GM23338 (cell line): ENCODE measurements around the gene STK31. TPM values are rescaled to one million over a fixed set of nuclear protein-coding genes. Genes with fewer than 3 reads are reported as not detected.

ENCODE experiments used
- ATAC-seq: fragments of 200-7000 bp; cut with Tn5 transposase; 3 replicates; pipeline ENCODE4 v1.9.1; 2020
- DNase-seq: peaks from one replicate; pipeline ENCODE4 v3.0.0-alpha.2; 2015; ENCODE audit warnings: low spot score
- H2AFZ ChIP-seq: fragments of 200-600 bp; sonication (generic); 2 replicates; pipeline ENCODE4 v1.8.0; 2016; ENCODE audit warnings: antibody characterized with exemption, mild to moderate bottlenecking, moderate library complexity
- H3F3A ChIP-seq: fragments of 200-600 bp; sonication (generic); replicated peaks from 2 replicates; pipeline ENCODE4 v1.8.0; 2017; ENCODE audit warnings: antibody characterized with exemption, mixed run types, low read depth
- H3K27ac ChIP-seq: fragments of 200-600 bp; sonication (generic); 2 replicates; pipeline ENCODE4 v1.6.1; 2016; ENCODE audit warnings: low read depth
- H3K27me3 ChIP-seq: fragments of 200-600 bp; sonication (generic); 2 replicates; pipeline ENCODE4 v1.8.0; 2016; ENCODE audit warnings: mild to moderate bottlenecking, mixed run types, moderate library complexity; ENCODE audit not compliant: insufficient read depth
- H3K36me3 ChIP-seq: fragments of 200-600 bp; sonication (generic); 2 replicates; pipeline ENCODE4 v1.8.0; 2016; ENCODE audit warnings: mild to moderate bottlenecking; ENCODE audit not compliant: insufficient read depth
- H3K4me1 ChIP-seq: fragments of 200-600 bp; sonication (generic); 2 replicates; pipeline ENCODE4 v1.8.0; 2016; ENCODE audit warnings: mild to moderate bottlenecking, moderate library complexity; ENCODE audit not compliant: insufficient read depth
- H3K4me2 ChIP-seq: fragments of 200-600 bp; sonication (generic); 2 replicates; pipeline ENCODE4 v1.7.1; 2017; ENCODE audit warnings: mixed run types
- H3K4me3 ChIP-seq: fragments of 200-600 bp; sonication (generic); 2 replicates; pipeline ENCODE4 v1.6.1; 2016; ENCODE audit warnings: mixed run types
- H3K79me2 ChIP-seq: fragments of 200-600 bp; sonication (generic); replicated peaks from 2 replicates; pipeline ENCODE4 v1.8.0; 2017; ENCODE audit warnings: mild to moderate bottlenecking; ENCODE audit not compliant: insufficient read depth
- H3K9me2 ChIP-seq: fragments of 200-600 bp; sonication (generic); 2 replicates; pipeline ENCODE4 v1.8.0; 2017; ENCODE audit not compliant: insufficient read depth
- H4K20me1 ChIP-seq: fragments of 200-600 bp; sonication (generic); replicated peaks from 2 replicates; pipeline ENCODE4 v1.8.0; 2017; ENCODE audit warnings: mild to moderate bottlenecking; ENCODE audit not compliant: insufficient read depth
- H3K27ac Mint-ChIP-seq: 2 replicates; pipeline ENCODE4 v1.8.0; 2020; ENCODE audit warnings: inconsistent platforms, mild to moderate bottlenecking, moderate library complexity, mixed read lengths
- H3K27me3 Mint-ChIP-seq: 3 replicates; pipeline ENCODE4 v1.8.0; 2022; ENCODE audit warnings: low read depth, mild to moderate bottlenecking, moderate library complexity, mixed read lengths, inconsistent platforms; ENCODE audit not compliant: insufficient read depth, poor library complexity
- H3K36me3 Mint-ChIP-seq: 3 replicates; pipeline ENCODE4 v1.8.0; 2021; ENCODE audit warnings: low read depth, mild to moderate bottlenecking, inconsistent platforms, moderate library complexity, mixed read lengths
- H3K4me1 Mint-ChIP-seq: 3 replicates; pipeline ENCODE4 v1.8.0; 2020; ENCODE audit warnings: mild to moderate bottlenecking, inconsistent platforms, mixed read lengths
- H3K4me3 Mint-ChIP-seq: 3 replicates; pipeline ENCODE4 v1.8.0; 2021; ENCODE audit warnings: moderate library complexity, mild to moderate bottlenecking, inconsistent platforms, mixed read lengths
- H3K9me3 Mint-ChIP-seq: 3 replicates; pipeline ENCODE4 v1.8.0; 2020; ENCODE audit warnings: moderate library complexity, mild to moderate bottlenecking, inconsistent platforms, mixed read lengths
- CREB1 ChIP-seq: fragments of 250-450 bp; sonication (Bioruptor Pico); IDR thresholded peaks from 2 replicates; pipeline ENCODE4 v1.5.0; 2020; ENCODE audit warnings: low read depth, mild to moderate bottlenecking, moderate library complexity
- JUNB ChIP-seq: IDR thresholded peaks from one replicate; pipeline ENCODE4 v1.6.1; 2016; ENCODE audit warnings: antibody characterized with exemption; ENCODE audit not compliant: unreplicated experiment
- polyA plus RNA-seq: library from polyadenylated mRNA; unstranded; fragments of >200 nt; fragmentation: Nextera tagmentation; extraction: Ambion mirVana; gene quantifications from 2 replicates; pipeline ENCODE4 v1.2.1, GENCODE V29; 2016
- total RNA-seq: library from RNA; depleted of rRNA; stranded (reverse); fragments of >200 nt; shearing (Covaris generic); gene quantifications from 2 replicates; pipeline ENCODE4 v1.2.3, GENCODE V29; 2014
- TF ChIP-seq, protein P1 (sequence below): fragments of 250-450 bp; sonication (Bioruptor Pico); IDR thresholded peaks from 2 replicates; pipeline ENCODE4 v1.5.0; 2020; ENCODE audit warnings: mild to moderate bottlenecking, moderate library complexity

STK31 gene
- total and polyA plus RNA-seq, 2 experiments from 2014 or later: 0.31 to 0.55 TPM

DNA sequence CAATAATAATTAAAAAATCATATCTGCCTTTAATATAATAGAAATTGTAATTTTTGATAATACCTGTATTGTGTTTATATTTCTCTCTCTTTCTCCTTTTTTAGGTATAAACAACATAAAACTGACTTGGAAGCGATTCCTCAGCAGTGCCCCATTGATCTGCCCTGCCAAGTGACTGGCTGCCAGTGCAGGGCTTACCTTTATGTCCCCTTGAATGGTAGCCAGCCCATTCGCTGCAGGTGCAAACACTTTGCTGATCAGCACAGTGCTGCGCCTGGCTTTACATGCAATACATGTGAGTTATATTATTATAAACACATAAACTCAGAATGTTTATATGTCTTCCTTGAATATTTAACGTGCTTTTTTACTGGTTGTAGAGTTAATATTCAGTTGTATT, 20.9 kb upstream of the STK31 start (continued):
- TF ChIP-seq, protein P1, sequence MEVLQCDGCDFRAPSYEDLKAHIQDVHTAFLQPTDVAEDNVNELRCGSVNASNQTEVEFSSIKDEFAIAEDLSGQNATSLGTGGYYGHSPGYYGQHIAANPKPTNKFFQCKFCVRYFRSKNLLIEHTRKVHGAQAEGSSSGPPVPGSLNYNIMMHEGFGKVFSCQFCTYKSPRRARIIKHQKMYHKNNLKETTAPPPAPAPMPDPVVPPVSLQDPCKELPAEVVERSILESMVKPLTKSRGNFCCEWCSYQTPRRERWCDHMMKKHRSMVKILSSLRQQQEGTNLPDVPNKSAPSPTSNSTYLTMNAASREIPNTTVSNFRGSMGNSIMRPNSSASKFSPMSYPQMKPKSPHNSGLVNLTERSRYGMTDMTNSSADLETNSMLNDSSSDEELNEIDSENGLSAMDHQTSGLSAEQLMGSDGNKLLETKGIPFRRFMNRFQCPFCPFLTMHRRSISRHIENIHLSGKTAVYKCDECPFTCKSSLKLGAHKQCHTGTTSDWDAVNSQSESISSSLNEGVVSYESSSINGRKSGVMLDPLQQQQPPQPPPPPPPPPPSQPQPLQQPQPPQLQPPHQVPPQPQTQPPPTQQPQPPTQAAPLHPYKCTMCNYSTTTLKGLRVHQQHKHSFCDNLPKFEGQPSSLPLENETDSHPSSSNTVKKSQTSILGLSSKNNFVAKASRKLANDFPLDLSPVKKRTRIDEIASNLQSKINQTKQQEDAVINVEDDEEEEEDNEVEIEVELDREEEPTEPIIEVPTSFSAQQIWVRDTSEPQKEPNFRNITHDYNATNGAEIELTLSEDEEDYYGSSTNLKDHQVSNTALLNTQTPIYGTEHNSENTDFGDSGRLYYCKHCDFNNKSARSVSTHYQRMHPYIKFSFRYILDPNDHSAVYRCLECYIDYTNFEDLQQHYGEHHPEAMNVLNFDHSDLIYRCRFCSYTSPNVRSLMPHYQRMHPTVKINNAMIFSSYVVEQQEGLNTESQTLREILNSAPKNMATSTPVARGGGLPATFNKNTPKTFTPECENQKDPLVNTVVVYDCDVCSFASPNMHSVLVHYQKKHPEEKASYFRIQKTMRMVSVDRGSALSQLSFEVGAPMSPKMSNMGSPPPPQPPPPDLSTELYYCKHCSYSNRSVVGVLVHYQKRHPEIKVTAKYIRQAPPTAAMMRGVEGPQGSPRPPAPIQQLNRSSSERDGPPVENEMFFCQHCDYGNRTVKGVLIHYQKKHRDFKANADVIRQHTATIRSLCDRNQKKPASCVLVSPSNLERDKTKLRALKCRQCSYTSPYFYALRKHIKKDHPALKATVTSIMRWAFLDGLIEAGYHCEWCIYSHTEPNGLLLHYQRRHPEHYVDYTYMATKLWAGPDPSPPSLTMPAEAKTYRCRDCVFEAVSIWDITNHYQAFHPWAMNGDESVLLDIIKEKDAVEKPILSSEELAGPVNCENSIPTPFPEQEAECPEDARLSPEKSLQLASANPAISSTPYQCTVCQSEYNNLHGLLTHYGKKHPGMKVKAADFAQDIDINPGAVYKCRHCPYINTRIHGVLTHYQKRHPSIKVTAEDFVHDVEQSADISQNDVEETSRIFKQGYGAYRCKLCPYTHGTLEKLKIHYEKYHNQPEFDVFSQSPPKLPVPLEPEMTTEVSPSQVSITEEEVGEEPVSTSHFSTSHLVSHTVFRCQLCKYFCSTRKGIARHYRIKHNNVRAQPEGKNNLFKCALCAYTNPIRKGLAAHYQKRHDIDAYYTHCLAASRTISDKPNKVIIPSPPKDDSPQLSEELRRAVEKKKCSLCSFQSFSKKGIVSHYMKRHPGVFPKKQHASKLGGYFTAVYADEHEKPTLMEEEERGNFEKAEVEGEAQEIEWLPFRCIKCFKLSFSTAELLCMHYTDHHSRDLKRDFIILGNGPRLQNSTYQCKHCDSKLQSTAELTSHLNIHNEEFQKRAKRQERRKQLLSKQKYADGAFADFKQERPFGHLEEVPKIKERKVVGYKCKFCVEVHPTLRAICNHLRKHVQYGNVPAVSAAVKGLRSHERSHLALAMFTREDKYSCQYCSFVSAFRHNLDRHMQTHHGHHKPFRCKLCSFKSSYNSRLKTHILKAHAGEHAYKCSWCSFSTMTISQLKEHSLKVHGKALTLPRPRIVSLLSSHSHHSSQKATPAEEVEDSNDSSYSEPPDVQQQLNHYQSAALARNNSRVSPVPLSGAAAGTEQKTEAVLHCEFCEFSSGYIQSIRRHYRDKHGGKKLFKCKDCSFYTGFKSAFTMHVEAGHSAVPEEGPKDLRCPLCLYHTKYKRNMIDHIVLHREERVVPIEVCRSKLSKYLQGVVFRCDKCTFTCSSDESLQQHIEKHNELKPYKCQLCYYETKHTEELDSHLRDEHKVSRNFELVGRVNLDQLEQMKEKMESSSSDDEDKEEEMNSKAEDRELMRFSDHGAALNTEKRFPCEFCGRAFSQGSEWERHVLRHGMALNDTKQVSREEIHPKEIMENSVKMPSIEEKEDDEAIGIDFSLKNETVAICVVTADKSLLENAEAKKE (CRISPR knock-in tag): no peak
- TF ChIP-seq CREB1 (CRISPR knock-in tag) (no peak), JUNB (no peak)

DNA sequence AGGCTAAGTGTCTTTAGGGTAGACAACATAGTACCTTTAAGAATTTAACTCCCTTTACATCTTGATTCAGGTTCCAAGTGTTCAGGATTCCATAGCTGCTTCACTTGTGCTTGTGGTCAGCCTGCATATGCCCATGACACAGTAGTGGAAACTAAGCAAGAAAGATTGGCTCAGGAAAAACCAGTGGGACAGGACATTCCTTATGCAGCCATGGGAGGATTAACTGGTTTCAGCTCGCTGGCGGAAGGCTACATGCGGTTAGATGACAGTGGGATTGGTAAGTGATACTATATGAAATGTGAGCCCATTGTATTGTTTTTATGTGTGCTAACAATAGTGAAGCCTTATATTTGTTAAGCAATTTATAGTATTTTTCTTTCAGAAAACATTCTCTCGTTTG, 18.7 kb upstream of the STK31 start:
- H3K36me3 Mint-ChIP-seq: peaks cover 72% of the 10 kb centered on the region
- TF ChIP-seq, protein P1 (CRISPR knock-in tag): no peak
- H3K27ac Mint-ChIP-seq: peak overlapping the region; percentile 50; the same call in 1 of the 2 replicates

More for the DNA sequence above, 18.7 kb upstream of the STK31 start:
- Mint-ChIP-seq H3K4me3 (no peak overlapping the region), H3K27me3 (peaks cover 1% of the 10 kb centered on the region), H3K4me1 (no peaks in the 10 kb centered on the region), H3K9me3 (no peaks in the 10 kb centered on the region)
- Histone ChIP-seq H4K20me1 (peaks cover 19% of the 10 kb centered on the region), H3K4me1 (no peaks in the 10 kb centered on the region), H3K36me3 (peaks cover 38% of the 10 kb centered on the region), H3K79me2 (peaks cover 32% of the 10 kb centered on the region), H3K27ac (no peak overlapping the region), H3K4me3 (no peak overlapping the region), H3F3A (no peaks in the 10 kb centered on the region), H3K27me3 (no peaks in the 10 kb centered on the region), H3K9me2 (no peaks in the 10 kb centered on the region), H3K4me2 (no peak overlapping the region), H2AFZ (no peak overlapping the region)
- ATAC-seq (no peak), DNase-seq (no peak)
